Measurements from ENCODE around the gene SERPIND1. TPM values are rescaled to one million over a fixed set of nuclear protein-coding genes. Genes with fewer than 3 reads are reported as not detected.
A peak's percentile ranks its signal among the peaks of the same experiment; 100 is the strongest.

SERPIND1 gene
- polyA plus RNA-seq, 3 donors = 2.3 to 4.5 (median 3.4) TPM

DNA sequence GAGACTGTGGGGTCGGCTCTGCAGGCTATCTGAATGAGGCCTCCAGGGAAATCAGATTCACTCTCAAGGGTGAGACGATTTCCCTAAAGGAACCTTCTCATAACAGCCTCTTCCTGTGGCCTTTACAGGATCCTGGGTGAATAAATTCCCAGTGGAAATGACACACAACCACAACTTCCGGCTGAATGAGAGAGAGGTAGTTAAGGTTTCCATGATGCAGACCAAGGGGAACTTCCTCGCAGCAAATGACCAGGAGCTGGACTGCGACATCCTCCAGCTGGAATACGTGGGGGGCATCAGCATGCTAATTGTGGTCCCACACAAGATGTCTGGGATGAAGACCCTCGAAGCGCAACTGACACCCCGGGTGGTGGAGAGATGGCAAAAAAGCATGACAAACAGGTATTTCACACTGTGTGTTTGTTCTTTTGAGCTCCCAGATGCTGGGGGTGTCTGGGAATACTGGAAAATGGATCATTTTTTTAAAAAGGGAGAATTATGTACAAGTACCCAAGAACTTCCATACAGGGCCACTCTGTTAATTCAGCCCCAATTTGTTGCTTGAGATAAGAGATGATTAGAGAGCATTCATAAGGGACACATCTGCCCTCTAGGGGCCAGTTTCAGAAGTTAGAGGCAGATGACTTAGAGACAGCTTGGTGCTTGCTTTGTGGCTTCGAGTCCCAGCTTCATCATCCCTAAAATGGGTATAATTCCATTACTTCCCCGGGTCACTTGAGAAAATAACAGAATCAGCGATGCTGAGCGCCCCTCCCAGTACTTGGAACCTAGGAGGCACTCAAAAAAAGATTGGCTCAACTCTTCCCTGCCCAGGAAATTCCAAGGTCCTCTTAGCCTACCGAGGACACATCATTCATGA is 10.2 kb downstream of the SERPIND1 start:
- DNase-seq (ENCODE audit: extremely low read depth in 1 of 11, low read depth in 9 of 11, low spot score in 4 of 11) = peak in 8 of 11 donors; percentile 3 to 47 (median 8)

DNA sequence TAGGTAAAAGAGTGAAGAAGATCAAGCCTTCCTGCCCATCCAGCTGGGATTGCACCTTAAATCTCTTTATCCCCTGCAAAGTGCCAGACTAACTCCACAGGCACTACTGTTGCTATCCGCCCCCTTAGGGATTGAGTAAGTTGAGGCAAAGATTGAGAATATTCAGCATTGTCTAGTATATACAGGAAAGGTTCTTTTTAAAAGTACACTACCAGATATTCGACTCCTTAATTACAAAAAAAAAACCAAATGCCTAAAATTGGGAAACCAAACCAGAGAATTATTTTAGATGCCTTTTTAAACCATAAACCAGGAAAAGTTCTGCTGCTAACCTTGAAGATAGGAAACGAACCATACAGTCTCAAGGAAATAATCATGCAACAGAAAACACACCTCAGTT is 11.5 kb downstream of the SERPIND1 start:
- DNase-seq (ENCODE audit: extremely low read depth in 1 of 11, low read depth in 9 of 11, low spot score in 4 of 11) = no peak

DNA sequence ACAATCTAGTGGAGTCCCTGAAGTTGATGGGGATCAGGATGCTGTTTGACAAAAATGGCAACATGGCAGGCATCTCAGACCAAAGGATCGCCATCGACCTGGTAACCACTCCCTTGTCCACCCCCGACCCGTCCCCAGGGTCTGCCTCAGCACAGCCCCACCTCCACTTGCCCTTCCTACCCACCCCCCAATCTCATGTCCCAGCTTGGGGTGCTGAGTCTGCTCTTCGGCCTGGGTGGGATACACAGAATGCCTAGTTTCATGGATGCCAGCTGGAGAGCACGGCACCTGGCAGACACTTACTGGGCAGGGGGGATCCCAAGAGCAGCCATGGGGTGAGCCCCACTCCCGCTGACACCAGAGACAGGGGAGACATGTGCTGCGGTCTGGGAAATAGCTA is 12.1 kb downstream of the SERPIND1 start:
- DNase-seq (ENCODE audit: extremely low read depth in 1 of 11, low read depth in 9 of 11, low spot score in 4 of 11) = no peak

DNA sequence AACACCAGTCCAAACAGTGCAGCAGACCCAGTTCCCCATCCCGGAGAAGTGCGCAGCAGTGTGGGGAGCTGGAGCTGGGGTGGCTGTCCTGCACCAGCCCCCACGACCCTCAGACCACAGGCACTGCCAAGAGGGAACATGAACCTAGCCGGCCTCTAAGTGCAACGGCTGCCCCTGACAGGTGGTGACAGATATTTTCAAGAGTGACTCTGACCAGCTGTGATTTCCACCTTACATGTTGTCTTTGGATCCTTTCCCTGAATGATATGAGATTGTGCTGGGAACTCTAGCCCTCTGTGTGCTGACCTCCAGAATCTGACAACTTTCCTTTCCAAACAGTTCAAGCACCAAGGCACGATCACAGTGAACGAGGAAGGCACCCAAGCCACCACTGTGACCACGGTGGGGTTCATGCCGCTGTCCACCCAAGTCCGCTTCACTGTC is 12.6 kb downstream of the SERPIND1 start:
- DNase-seq (ENCODE audit: extremely low read depth in 1 of 11, low read depth in 9 of 11, low spot score in 4 of 11) = peak in 2 of 11 donors; percentile 1 to 2

- no peak for DNase-seq (ENCODE audit: extremely low read depth in 1 of 11, low read depth in 9 of 11, low spot score in 4 of 11)
Measured at GRCh38 chr22:20787223-20787622, 13.3 kb downstream of the SERPIND1 start.

DNA sequence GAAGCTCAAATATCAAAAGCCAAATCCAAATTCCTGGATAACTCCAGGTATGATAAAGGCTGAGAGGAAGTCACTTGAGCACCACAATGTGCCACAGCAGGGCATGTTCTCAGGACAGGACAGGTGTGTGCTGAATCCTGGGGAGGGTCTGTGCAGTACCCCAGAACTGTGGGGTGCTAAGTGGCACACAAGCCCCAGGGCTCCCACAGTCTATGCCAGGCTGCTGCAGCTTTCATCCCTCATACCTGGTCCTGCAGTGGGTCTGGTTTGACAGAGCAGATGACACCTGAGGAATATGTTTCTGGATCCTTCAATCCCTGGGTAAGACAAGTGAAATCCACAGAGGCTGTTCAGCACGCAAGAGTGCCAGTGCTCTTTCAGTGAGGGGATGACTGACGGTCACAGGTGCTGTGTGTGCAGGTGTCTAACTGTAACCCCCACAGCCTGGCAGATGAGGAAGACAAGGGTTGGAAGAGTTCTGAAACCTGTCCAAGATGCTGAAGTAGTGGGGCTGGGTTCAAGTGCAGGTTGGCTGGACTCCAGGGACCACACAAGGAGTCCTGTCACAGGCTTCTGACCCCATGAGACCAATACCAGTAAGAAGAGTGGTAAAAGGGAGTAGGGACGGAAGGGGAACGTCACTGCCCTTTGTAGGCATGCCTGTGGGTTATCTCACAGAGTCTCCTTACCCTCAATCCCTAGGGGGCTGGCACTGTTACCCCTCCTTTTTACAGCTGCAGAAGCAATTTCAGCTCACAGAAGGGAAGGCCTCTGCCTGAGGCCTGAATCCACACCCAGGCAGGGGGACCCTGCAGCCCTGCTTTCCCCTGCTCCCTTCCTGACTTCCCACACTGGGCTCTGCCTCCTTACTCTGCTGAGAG is 14.1 kb downstream of the SERPIND1 start:
- no peak for DNase-seq (ENCODE audit: extremely low read depth in 1 of 11, low read depth in 9 of 11, low spot score in 4 of 11)

- DNase-seq (ENCODE audit: extremely low read depth in 1 of 11, low read depth in 9 of 11, low spot score in 4 of 11) = no peak
Measured at GRCh38 chr22:20788627-20789344, 14.9 kb downstream of the SERPIND1 start.

GRCh38 chr22:20792221-20792965 is 18.5 kb downstream of the SERPIND1 start:
- DNase-seq (ENCODE audit: extremely low read depth in 1 of 11, low read depth in 9 of 11, low spot score in 4 of 11) = no peak

- no peak for DNase-seq (ENCODE audit: extremely low read depth in 1 of 11, low read depth in 9 of 11, low spot score in 4 of 11)
Measured at GRCh38 chr22:20792966-20793728, 19.2 kb downstream of the SERPIND1 start.

- no peak for DNase-seq (ENCODE audit: extremely low read depth in 1 of 11, low read depth in 9 of 11, low spot score in 4 of 11)
Measured at GRCh38 chr22:20793748-20794649, 20.1 kb downstream of the SERPIND1 start.

DNA sequence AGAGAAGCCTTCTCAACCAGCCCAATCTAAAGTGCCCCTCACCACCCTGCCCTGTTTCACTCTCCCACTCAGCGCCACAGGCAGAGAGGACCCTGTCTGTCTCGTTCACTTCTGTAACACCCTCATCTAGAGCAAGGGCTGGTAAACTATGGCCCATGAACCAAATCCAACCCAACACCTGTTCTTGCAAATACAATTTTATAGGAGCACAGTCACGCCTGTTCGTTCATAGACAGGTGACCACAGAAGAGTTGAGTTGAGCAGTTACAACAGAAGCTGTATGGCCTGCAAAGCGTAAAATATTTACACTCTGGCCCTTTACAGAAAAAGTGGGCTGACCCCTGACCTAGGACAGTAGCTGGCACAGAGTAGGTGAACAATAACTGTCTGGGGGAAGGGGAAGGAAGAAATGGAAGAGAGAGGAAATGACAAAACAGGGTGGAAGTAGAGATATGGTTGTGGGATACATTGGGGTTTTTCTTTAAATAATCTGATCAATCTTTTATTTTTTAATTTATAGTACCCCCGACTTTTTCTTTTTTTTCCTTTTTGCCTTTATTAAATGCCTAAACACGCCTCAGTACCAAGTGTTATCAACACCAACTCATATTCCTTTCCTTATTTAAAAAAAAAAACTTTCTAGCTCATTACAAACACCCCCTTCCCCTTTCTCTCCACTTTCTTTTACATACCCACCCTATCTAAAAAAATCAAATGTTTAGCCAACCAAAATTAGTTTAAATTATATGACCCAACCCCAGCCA is 20.9 kb downstream of the SERPIND1 start:
- no peak for DNase-seq (ENCODE audit: extremely low read depth in 1 of 11, low read depth in 9 of 11, low spot score in 4 of 11)

DNA sequence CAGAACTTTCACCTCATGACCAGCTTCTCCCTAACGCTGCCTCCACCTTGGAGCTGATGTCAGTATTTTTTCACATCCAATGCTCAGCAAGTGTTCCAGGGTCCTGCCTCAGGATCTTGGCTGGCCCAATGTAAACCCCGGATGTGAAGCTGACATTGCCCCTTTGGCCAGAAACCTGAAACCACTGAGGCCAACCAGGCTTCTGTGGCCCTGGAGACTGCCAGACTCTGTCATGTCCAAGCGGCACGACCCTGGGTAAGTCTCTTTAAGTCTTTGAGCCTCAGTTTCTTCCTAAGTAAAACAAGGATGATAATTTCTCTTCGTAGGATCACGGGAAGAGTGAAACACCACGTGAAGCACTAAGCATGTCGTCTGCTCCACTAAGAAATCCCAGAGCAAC is 22.8 kb downstream of the SERPIND1 start:
- DNase-seq (ENCODE audit: extremely low read depth in 1 of 11, low read depth in 9 of 11, low spot score in 4 of 11) = no peak

DNA sequence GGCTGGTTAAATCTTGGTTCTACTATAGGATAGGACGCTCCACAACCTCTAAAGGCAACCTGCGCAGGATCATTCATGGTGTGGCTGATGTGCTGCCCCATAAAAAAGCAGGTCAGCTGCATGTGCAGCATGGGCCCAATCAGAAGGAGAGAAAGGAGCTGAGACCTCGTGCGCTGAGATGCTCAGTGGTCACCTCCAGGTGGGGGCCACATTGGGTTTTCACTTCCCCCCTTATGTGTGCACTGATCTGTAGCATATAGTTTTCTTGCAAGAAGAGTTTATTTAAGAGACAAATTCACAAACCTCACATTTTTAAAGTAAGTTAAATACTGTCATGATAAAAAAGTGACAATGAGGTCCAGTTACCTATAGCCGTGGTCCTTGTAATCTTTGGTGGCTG is 24.3 kb downstream of the SERPIND1 start:
- DNase-seq (ENCODE audit: extremely low read depth in 1 of 11, low read depth in 9 of 11, low spot score in 4 of 11) = no peak

DNA sequence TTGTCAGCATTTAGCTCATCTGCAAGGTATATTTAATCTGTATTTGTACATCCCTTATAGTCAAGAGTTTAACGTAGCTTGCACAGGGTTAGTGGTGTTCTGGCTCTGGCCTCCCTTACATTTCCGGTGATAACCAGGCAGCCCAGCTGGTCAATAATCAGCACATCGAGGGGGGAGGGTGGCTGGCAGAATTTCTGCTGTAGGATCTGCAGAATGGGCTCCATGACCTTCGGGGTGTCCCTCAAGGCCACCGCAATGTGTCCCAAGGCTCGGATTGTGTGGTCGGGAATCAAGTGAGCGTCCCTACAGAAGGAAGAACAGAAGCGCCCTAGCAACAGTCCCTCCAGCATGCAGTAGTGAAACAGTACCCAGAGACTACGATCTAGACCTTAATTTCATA is 25.1 kb downstream of the SERPIND1 start:
- no peak for DNase-seq (ENCODE audit: extremely low read depth in 1 of 11, low read depth in 9 of 11, low spot score in 4 of 11)

DNA sequence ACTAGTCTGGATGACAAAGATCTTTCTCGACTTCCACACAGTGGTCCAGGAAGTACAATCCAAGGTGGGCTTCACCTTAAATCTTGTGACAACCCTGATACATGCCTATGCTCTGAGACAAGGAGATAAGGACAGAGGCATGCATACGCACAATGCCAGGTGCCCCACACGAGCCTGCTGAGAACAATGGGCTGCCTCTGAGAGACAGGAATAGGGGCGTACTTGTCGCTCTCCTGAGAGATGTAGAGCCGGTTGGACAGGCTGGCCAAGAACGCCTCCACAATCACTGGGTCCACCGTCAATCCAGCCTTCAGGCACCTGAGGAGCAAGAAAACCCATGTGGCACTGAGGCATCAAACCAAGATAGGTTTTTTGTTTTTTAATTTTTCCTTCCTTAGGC is 25.5 kb downstream of the SERPIND1 start:
- no peak for DNase-seq (ENCODE audit: extremely low read depth in 1 of 11, low read depth in 9 of 11, low spot score in 4 of 11)

GRCh38 chr22:20802452-20802851 is 28.5 kb downstream of the SERPIND1 start:
- DNase-seq (ENCODE audit: extremely low read depth in 1 of 11, low read depth in 9 of 11, low spot score in 4 of 11) = no peak

All from renal cortex interstitium (tissue), 11 donors.